Keratinocyte (primary cell): Measurements from ENCODE around the gene OR2F2. TPM values are rescaled to one million over a fixed set of nuclear protein-coding genes. Genes with fewer than 3 reads are reported as not detected.

Experiments used
- DNase-seq: peaks from one replicate; pipeline ENCODE4 v3.0.0-alpha.2; 2011; ENCODE audit warnings: low read depth, missing footprints, low spot score
- FAIRE-seq: peaks from 2 replicates; lab custom pipeline; 2011; peaks lifted over from hg19 to GRCh38; lab: Jason Lieb, UNC
- H2AFZ ChIP-seq: 2 replicates; pipeline ENCODE4 v1.6.0; 2012; ENCODE audit warnings: low read length, control low read depth, inconsistent platforms; ENCODE audit not compliant: control insufficient read depth
- H3K27ac ChIP-seq: 2 replicates; pipeline ENCODE4 v1.5.1; 2011; ENCODE audit warnings: low read length; ENCODE audit not compliant: control insufficient read depth, insufficient read depth
- H3K27me3 ChIP-seq: 3 replicates; pipeline ENCODE4 v1.6.0; 2011; ENCODE audit warnings: low read length; ENCODE audit not compliant: control insufficient read depth, insufficient read depth; ENCODE audit errors: extremely low read depth
- H3K36me3 ChIP-seq, 2 experiments: 2 replicates in 1 of 2; 3 replicates in 1 of 2; pipeline ENCODE4 v1.5.1; 2011; ENCODE audit warnings: low read length in 2 of 2, mild to moderate bottlenecking in 1 of 2; ENCODE audit not compliant: control insufficient read depth in 2 of 2, insufficient read depth in 2 of 2; ENCODE audit errors: extremely low read depth in 1 of 2
- H3K4me1 ChIP-seq: 3 replicates; pipeline ENCODE4 v1.5.1; 2011; ENCODE audit warnings: low read length; ENCODE audit not compliant: control insufficient read depth, insufficient read depth; ENCODE audit errors: extremely low read depth
- H3K4me2 ChIP-seq: 3 replicates; pipeline ENCODE4 v1.6.0; 2011; ENCODE audit warnings: low read depth, low read length; ENCODE audit not compliant: control insufficient read depth, insufficient read depth; ENCODE audit errors: extremely low read depth
- H3K4me3 ChIP-seq, 3 experiments: fragments of 200-600 bp in 1 of 3; sonication (generic) in 1 of 3; 2 replicates in 2 of 3; 3 replicates in 1 of 3; pipeline ENCODE4 v1.5.1; 2011 to 2016; ENCODE audit warnings: low read length in 3 of 3, mild to moderate bottlenecking in 3 of 3, control low read depth in 2 of 3, inconsistent platforms in 1 of 3, low read depth in 1 of 3, mixed read lengths in 1 of 3, mixed run types in 1 of 3, moderate library complexity in 1 of 3; ENCODE audit not compliant: control insufficient read depth in 2 of 3, insufficient read depth in 2 of 3; ENCODE audit errors: extremely low read depth in 1 of 3
- H3K79me2 ChIP-seq: 2 replicates; pipeline ENCODE4 v1.6.0; 2012; ENCODE audit warnings: low read length; ENCODE audit not compliant: control insufficient read depth, insufficient read depth
- H3K9ac ChIP-seq: 3 replicates; pipeline ENCODE4 v1.6.0; 2011; ENCODE audit warnings: low read length; ENCODE audit not compliant: control insufficient read depth, insufficient read depth; ENCODE audit errors: extremely low read depth
- H3K9me1 ChIP-seq: 3 replicates; pipeline ENCODE4 v1.6.0; 2011; ENCODE audit warnings: low read length; ENCODE audit not compliant: control insufficient read depth, insufficient read depth; ENCODE audit errors: extremely low read depth
- H3K9me3 ChIP-seq: 2 replicates; pipeline ENCODE4 v1.5.1; 2012; ENCODE audit warnings: low read depth, low read length; ENCODE audit not compliant: control insufficient read depth
- H4K20me1 ChIP-seq: 3 replicates; pipeline ENCODE4 v1.6.0; 2011; ENCODE audit warnings: low read length; ENCODE audit not compliant: control insufficient read depth, insufficient read depth; ENCODE audit errors: extremely low read depth
- EZH2 ChIP-seq: IDR thresholded peaks from one replicate; pipeline ENCODE4 v1.6.1; 2012; ENCODE audit warnings: inconsistent platforms, mild to moderate bottlenecking, low read length, moderate library complexity
- dilution Hi-C: fragments of 300-500 bp; cut with MboI; formaldehyde crosslinking; loops from one replicate; pipeline ENCODE4 v1.7.0; 2020; ENCODE audit warnings: low sequenced_read_pairs; ENCODE audit not compliant: extremely low pct_ligation_motif_present
- polyA plus RNA-seq, 5 experiments: library from polyadenylated mRNA; depleted of rRNA in 3 of 5; stranded (reverse) in 3 of 5; stranded (forward) in 1 of 5; unstranded in 1 of 5; fragments of >200 nt; gene quantifications; 1 replicate in 1 of 5; 2 replicates in 3 of 5; 3 replicates in 1 of 5; pipeline versions ENCODE4 v1.2.1 to v1.2.3, GENCODE V29; 2011 to 2012; ENCODE audit warnings: missing spikeins in 2 of 5, low read depth in 1 of 5, low replicate concordance in 1 of 5
- TF ChIP-seq, protein P1 (sequence below), 3 experiments: IDR thresholded peaks in 1 of 3; conservative IDR thresholded peaks in 1 of 3; optimal IDR thresholded peaks in 1 of 3; 2 replicates in 2 of 3; 3 replicates in 1 of 3; pipeline versions ENCODE3 to v1.5.1; 2011; ENCODE audit warnings: low read length in 3 of 3, mild to moderate bottlenecking in 3 of 3, moderate library complexity in 2 of 3, control low read depth in 1 of 3, inconsistent platforms in 1 of 3; ENCODE audit not compliant: insufficient read depth in 2 of 3; ENCODE audit errors: extremely low read depth in 1 of 3

Gene OR2F2
- polyA plus RNA-seq, 1 donor (not counting 4 experiments of a cell fraction or from before 2014, with no cell fraction given): not detected

DNA sequence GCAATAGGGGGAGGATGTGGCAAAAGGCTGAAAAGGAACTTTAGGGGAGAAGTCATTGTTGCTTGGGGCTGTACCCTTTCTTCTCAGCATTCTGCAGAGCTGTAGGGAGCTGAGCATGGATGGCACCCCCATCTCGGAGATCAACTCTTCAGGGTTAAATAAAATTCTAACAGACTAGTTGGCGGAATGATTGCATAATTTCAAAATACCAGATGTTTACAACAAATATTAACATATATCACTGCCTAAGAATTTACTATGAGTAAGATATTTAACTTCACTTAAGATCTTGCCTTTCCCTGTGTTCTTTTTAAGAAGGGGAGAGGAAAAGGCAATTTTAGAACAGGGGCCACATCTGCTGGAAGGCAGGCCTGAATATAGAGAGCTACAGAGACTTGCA, 19.1 kb downstream of the OR2F2 start:
- Histone ChIP-seq H3K27ac (no peak overlapping the region), H3K4me1 (no peaks in the 10 kb centered on the region), H2AFZ (no peak overlapping the region), H3K4me3 (no peak overlapping the region), H3K4me2 (no peak overlapping the region), H3K79me2 (no peaks in the 10 kb centered on the region), H3K9ac (no peak overlapping the region), H3K9me1 (no peaks in the 10 kb centered on the region), H3K36me3 (no peaks in the 10 kb centered on the region), H4K20me1 (no peaks in the 10 kb centered on the region), H3K27me3 (no peaks in the 10 kb centered on the region), H3K9me3 (no peaks in the 10 kb centered on the region)
- FAIRE-seq: no peak
- TF ChIP-seq, protein P1, sequence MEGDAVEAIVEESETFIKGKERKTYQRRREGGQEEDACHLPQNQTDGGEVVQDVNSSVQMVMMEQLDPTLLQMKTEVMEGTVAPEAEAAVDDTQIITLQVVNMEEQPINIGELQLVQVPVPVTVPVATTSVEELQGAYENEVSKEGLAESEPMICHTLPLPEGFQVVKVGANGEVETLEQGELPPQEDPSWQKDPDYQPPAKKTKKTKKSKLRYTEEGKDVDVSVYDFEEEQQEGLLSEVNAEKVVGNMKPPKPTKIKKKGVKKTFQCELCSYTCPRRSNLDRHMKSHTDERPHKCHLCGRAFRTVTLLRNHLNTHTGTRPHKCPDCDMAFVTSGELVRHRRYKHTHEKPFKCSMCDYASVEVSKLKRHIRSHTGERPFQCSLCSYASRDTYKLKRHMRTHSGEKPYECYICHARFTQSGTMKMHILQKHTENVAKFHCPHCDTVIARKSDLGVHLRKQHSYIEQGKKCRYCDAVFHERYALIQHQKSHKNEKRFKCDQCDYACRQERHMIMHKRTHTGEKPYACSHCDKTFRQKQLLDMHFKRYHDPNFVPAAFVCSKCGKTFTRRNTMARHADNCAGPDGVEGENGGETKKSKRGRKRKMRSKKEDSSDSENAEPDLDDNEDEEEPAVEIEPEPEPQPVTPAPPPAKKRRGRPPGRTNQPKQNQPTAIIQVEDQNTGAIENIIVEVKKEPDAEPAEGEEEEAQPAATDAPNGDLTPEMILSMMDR (optimal IDR thresholded peaks at IDR 0.05 in 1 of 3, IDR thresholded peaks at IDR 0.05 in 1 of 3, conservative IDR thresholded peaks at IDR 0.05 in 1 of 3; ENCODE audit: extremely low read depth in 1 of 3, insufficient read depth in 2 of 3, low read length in 3 of 3): no peak
- TF ChIP-seq EZH2: no peak
- dilution Hi-C loops: no loop called here
- DNase-seq: no peak

DNA sequence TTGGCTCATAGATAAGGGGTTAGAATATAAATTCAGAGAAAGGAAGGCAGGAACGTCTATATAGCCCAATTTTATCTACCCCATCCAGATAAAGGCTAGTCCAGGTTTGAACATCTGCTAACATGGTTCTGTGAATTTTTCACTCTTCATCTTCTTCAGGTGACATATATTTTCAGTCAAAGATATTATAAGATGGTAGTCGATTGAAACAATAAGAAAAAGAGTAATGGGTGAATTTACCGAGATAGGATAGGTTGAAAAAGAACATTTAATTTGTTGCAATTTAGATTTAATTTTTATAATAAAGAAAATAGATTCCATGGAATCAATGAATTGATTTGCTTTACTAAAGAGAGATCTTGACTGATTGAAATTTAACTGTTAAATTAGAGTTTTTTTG, 19.5 kb downstream of the OR2F2 start, which contains the start of gene OR2F1:
TSS of gene OR2F1 (plus strand) at position 301 of the 400 bp plus-strand sequence. CDS start 5,127 bp downstream, outside the sequence.
- Histone ChIP-seq H3K9ac (no peak within 1 kb of the TSS), H3K27me3 (no peaks in the 10 kb centered on the region), H3K9me3 (no peaks in the 10 kb centered on the region), H2AFZ (no peak within 1 kb of the TSS), H3K36me3 (no peaks in the 10 kb centered on the region), H3K4me3 (no peak within 1 kb of the TSS), H3K9me1 (no peaks in the 10 kb centered on the region), H3K4me2 (no peak within 1 kb of the TSS), H4K20me1 (no peaks in the 10 kb centered on the region), H3K27ac (no peak within 1 kb of the TSS), H3K4me1 (no peaks in the 10 kb centered on the region), H3K79me2 (no peaks in the 10 kb centered on the region)
- dilution Hi-C loops: no loop called here
- DNase-seq (no peak), FAIRE-seq (no peak)
- TF ChIP-seq EZH2: no peak
- TF ChIP-seq, protein P1 (optimal IDR thresholded peaks at IDR 0.05 in 1 of 3, IDR thresholded peaks at IDR 0.05 in 1 of 3, conservative IDR thresholded peaks at IDR 0.05 in 1 of 3; ENCODE audit: extremely low read depth in 1 of 3, insufficient read depth in 2 of 3, low read length in 3 of 3): no peak
